Osteoblast (primary cell): ENCODE data around the gene FXYD7. TPM values are rescaled to one million over a fixed set of nuclear protein-coding genes. Genes with fewer than 3 reads are reported as not detected.
A peak's percentile ranks its signal among the peaks of the same experiment; 100 is the strongest.
"Not testable (repeated sequence)": the region's sequence is repeated elsewhere in the genome, so short reads cannot be mapped to it uniquely, and the experiment has no call there.

ENCODE experiments used
- DNase-seq: peaks from one replicate; pipeline ENCODE4 v3.0.0; 2011; ENCODE audit warnings: low spot score, mixed read lengths; ENCODE audit not compliant: insufficient read length; ENCODE audit errors: missing footprints
- H2AFZ ChIP-seq: 2 replicates; pipeline ENCODE4 v1.6.0; 2011; ENCODE audit warnings: mild to moderate bottlenecking, low read length
- H3K27ac ChIP-seq: 2 replicates; pipeline ENCODE4 v1.5.1; 2011; ENCODE audit warnings: mild to moderate bottlenecking, low read depth, low read length, moderate library complexity
- H3K27me3 ChIP-seq: 2 replicates; pipeline ENCODE4 v1.6.0; 2012; ENCODE audit warnings: mild to moderate bottlenecking, control low read depth, inconsistent platforms, low read length, moderate library complexity; ENCODE audit not compliant: insufficient read depth
- H3K36me3 ChIP-seq: 2 replicates; pipeline ENCODE4 v1.5.1; 2011; ENCODE audit warnings: mild to moderate bottlenecking, low read length, control low read depth, moderate library complexity; ENCODE audit not compliant: insufficient read depth
- H3K4me1 ChIP-seq: 2 replicates; pipeline ENCODE4 v1.5.1; 2011; ENCODE audit warnings: mild to moderate bottlenecking, low read length, control low read depth, moderate library complexity; ENCODE audit not compliant: insufficient read depth
- H3K4me2 ChIP-seq: 2 replicates; pipeline ENCODE4 v1.6.0; 2011; ENCODE audit warnings: mild to moderate bottlenecking, low read length; ENCODE audit not compliant: insufficient read depth
- H3K4me3 ChIP-seq: fragments of 200-600 bp; sonication (generic); 3 replicates; pipeline ENCODE4 v1.5.1; 2012; ENCODE audit warnings: mild to moderate bottlenecking, low read length, inconsistent platforms; ENCODE audit not compliant: insufficient read depth
- H3K79me2 ChIP-seq: 2 replicates; pipeline ENCODE4 v1.6.0; 2012; ENCODE audit warnings: mild to moderate bottlenecking, low read length, control low read depth, inconsistent platforms; ENCODE audit not compliant: insufficient read depth
- H3K9me3 ChIP-seq: 2 replicates; pipeline ENCODE4 v1.5.1; 2011; ENCODE audit warnings: low read depth, low read length, control low read depth
- H4K20me1 ChIP-seq: 2 replicates; pipeline ENCODE4 v1.6.0; 2012; ENCODE audit warnings: mild to moderate bottlenecking, low read length, control low read depth; ENCODE audit not compliant: insufficient read depth
- small RNA-seq: library from RNA; depleted of rRNA; stranded (forward); fragments of <200 nt; gene quantifications from one replicate; pipeline ENCODE3, GENCODE V24; 2012
- total RNA-seq: library from RNA; depleted of rRNA; stranded (reverse); fragments of >200 nt; gene quantifications from 2 replicates; pipeline ENCODE4 v1.2.3, GENCODE V29; 2012
- TF ChIP-seq, protein P1 (sequence below): IDR thresholded peaks from 2 replicates; pipeline ENCODE4 v1.5.1; 2011; ENCODE audit warnings: mild to moderate bottlenecking, low read depth, low read length, moderate library complexity; ENCODE audit errors: extremely low read depth

FXYD7 gene
- total RNA-seq, 1 donor, result not detected

DNA sequence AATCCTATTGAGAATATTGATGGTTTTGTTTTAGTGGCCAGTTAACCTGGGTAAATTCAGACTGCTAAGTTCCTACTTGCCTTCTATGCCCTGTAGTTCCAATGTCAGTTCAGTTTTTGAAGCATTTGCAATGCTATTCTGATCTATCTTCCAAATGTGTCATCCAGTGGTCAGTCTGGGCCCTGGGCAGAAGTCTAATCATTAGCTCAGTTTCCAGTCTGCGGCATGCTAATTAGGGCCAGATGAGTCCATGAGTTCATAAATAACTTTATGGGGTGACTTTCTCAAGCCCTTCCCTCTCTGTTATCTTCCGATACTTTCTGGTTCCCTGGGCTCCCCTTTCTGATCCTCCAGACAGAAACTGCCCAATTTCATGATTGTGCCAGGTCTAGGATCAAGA, 52.8 kb downstream of the FXYD7 start:
- Histone ChIP-seq H3K27me3 (peaks cover 2% of the 10 kb centered on the region), H3K27ac (no peak overlapping the region), H2AFZ (no peak overlapping the region), H3K79me2 (no peaks in the 10 kb centered on the region), H3K9me3 (no peaks in the 10 kb centered on the region), H3K36me3 (no peaks in the 10 kb centered on the region), H3K4me3 (no peak overlapping the region), H3K4me1 (no peaks in the 10 kb centered on the region), H4K20me1 (no peaks in the 10 kb centered on the region), H3K4me2 (no peak overlapping the region)
- TF ChIP-seq, protein P1, sequence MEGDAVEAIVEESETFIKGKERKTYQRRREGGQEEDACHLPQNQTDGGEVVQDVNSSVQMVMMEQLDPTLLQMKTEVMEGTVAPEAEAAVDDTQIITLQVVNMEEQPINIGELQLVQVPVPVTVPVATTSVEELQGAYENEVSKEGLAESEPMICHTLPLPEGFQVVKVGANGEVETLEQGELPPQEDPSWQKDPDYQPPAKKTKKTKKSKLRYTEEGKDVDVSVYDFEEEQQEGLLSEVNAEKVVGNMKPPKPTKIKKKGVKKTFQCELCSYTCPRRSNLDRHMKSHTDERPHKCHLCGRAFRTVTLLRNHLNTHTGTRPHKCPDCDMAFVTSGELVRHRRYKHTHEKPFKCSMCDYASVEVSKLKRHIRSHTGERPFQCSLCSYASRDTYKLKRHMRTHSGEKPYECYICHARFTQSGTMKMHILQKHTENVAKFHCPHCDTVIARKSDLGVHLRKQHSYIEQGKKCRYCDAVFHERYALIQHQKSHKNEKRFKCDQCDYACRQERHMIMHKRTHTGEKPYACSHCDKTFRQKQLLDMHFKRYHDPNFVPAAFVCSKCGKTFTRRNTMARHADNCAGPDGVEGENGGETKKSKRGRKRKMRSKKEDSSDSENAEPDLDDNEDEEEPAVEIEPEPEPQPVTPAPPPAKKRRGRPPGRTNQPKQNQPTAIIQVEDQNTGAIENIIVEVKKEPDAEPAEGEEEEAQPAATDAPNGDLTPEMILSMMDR, result no peak
- DNase-seq, result peak; percentile 1

GRCh38 chr19:35196861-35197260, 53.8 kb downstream of the FXYD7 start:
- H3K9me3 ChIP-seq, H3K27me3 ChIP-seq, H3K79me2 ChIP-seq, H3K4me2 ChIP-seq, H3K4me1 ChIP-seq, H3K27ac ChIP-seq, H4K20me1 ChIP-seq, H3K4me3 ChIP-seq, H3K36me3 ChIP-seq, H2AFZ ChIP-seq: not testable (repeated sequence)
- DNase-seq, result peak; percentile 13

- no peaks in the 10 kb centered on the region for H3K36me3 ChIP-seq
- TF ChIP-seq, protein P1, result no peak
- no peaks in the 10 kb centered on the region for H4K20me1 ChIP-seq
Observed at GRCh38 chr19:35199481-35199880, 56.4 kb downstream of the FXYD7 start.

DNA sequence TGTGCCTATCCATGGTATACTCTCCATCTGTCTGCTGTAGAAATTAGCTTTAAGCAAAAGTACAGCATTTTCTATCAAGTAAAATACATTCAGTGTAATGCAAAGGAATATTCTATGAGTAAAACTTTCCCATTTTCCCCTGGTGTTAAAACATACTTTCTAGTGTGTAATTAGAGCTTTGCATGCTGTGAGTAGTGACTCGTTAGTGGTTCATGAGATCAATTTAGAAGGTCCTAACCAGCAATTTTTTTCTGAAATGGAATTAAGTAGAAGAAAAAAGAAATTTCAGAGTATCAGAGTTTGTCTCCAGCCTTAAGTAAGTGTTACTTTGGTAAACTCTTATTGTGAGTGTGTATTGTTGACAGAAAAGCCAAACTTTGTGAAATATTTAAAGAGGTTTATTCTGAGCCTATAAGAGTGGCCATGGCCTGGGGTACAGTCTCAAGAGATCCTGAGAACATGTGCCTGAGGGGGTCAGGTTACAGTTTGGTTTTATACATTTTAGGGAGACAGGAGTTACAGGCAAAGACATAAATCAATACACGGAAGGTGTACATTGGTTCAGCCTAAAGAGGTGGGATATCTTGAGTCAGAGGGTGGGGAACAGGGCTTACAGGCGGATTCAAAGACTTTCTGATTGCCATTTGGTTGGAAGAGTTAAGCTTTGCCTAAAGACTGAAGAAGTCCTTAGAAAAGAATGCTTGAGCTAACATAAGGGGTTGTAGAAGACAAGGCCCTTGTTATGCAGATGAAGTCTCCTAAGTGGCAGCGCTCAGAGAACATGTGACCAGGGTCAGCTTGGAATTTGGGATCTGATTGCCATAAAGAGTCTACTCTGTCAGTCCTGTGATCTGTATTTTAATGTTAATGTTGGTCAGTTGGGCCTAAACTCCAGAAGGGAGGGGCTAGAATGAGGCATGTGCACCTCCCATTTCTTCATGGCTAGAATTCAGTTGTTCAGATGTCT, 60.0 kb downstream of the FXYD7 start:
- no peak overlapping the region for H3K27ac ChIP-seq
- no peaks in the 10 kb centered on the region for H4K20me1 ChIP-seq
- no peak overlapping the region for H2AFZ ChIP-seq
- H3K4me3 ChIP-seq, result no peak overlapping the region
- H3K27me3 ChIP-seq, result peaks cover 9% of the 10 kb centered on the region
- no peak for DNase-seq
- no peaks in the 10 kb centered on the region for H3K36me3 ChIP-seq
- no peaks in the 10 kb centered on the region for H3K9me3 ChIP-seq
- TF ChIP-seq, protein P1, result no peak
- no peaks in the 10 kb centered on the region for H3K79me2 ChIP-seq
- no peak overlapping the region for H3K4me2 ChIP-seq
- no peaks in the 10 kb centered on the region for H3K4me1 ChIP-seq

More at GRCh38 chr19:35199481-35199880, 56.4 kb downstream of the FXYD7 start:
- Histone ChIP-seq H2AFZ (no peak overlapping the region), H3K79me2 (no peaks in the 10 kb centered on the region), H3K4me3 (no peak overlapping the region), H3K27ac (no peak overlapping the region), H3K4me1 (no peaks in the 10 kb centered on the region), H3K4me2 (no peak overlapping the region), H3K27me3 (peaks cover 9% of the 10 kb centered on the region), H3K9me3 (no peaks in the 10 kb centered on the region)
- no peak for DNase-seq

Small RNA genes lying within 50 kb of the gene (small RNA-seq; reads per million reads assigned to genes)
- gene AC020907.2, result not detected

Other genes with a start within 250 kb of the FXYD7 start
- gene ZNF30, start 216.4 kb upstream of the FXYD7 start, total RNA-seq, result 3.8 and 4.3 TPM in 2 replicates
- gene ZNF792, start 179.0 kb upstream of the FXYD7 start, total RNA-seq, result 6.2 TPM in 2 replicates
- 29.7 and 33.6 TPM in 2 replicates for gene GRAMD1A, start 142.9 kb upstream of the FXYD7 start, total RNA-seq
- gene SCN1B, start 112.8 kb upstream of the FXYD7 start, total RNA-seq, result 4.7 and 5.6 TPM in 2 replicates
- gene HPN, start 101.5 kb upstream of the FXYD7 start, total RNA-seq, result under 0.01 and 0.29 TPM in 2 replicates
- not detected in 2 replicates for gene FXYD3, start 27.4 kb upstream of the FXYD7 start, total RNA-seq
- 0.59 and 0.72 TPM in 2 replicates for gene LGI4, start 8.2 kb upstream of the FXYD7 start, total RNA-seq
- not detected in 2 replicates for gene FXYD1, start 4.4 kb upstream of the FXYD7 start, total RNA-seq
- gene FXYD5, start 11.5 kb downstream of the FXYD7 start, total RNA-seq, result 29.0 and 32.4 TPM in 2 replicates
- not detected in 2 replicates for gene FAM187B, start 85.5 kb downstream of the FXYD7 start, total RNA-seq
- gene LSR, start 105.7 kb downstream of the FXYD7 start, total RNA-seq, result 0.29 and 0.36 TPM in 2 replicates
- gene USF2, start 125.7 kb downstream of the FXYD7 start, total RNA-seq, result 66.2 and 74.0 TPM in 2 replicates
- not detected in 2 replicates for gene HAMP, start 139.3 kb downstream of the FXYD7 start, total RNA-seq
- not detected in 2 replicates for gene MAG, start 148.9 kb downstream of the FXYD7 start, total RNA-seq
- gene CD22, start 185.9 kb downstream of the FXYD7 start, total RNA-seq, result under 0.01 TPM in 1 of 2 replicates, not detected in the other
- gene FFAR1, start 204.6 kb downstream of the FXYD7 start, total RNA-seq, result not detected in 2 replicates
- not detected in 2 replicates for gene FFAR3, start 215.2 kb downstream of the FXYD7 start, total RNA-seq
- gene GPR42, start 227.8 kb downstream of the FXYD7 start, total RNA-seq, result not detected in 2 replicates